Anterior cingulate cortex (tissue), 58 donors: ENCODE measurements around the gene UTS2R.
"Not testable (repeated sequence)": the region's sequence is repeated elsewhere in the genome, so short reads cannot be mapped to it uniquely, and the experiment has no call there.

Source experiments
- DNase-seq, 58 donors: peaks; one replicate each; lab custom pipeline; 2025; lab: John Stamatoyannopoulos, UW

UTS2R gene

GRCh38 chr17:82373072-82373452 is 1.5 kb downstream of the UTS2R start:
- not testable (repeated sequence) for DNase-seq

GRCh38 chr17:82373731-82374625 is 2.4 kb downstream of the UTS2R start:
- no peak for DNase-seq

- no peak for DNase-seq
Measured at GRCh38 chr17:82374626-82375331, 3.2 kb downstream of the UTS2R start.

- DNase-seq = no peak
Measured at GRCh38 chr17:82375359-82376041, 3.9 kb downstream of the UTS2R start.

- DNase-seq = no peak
Measured at GRCh38 chr17:82376042-82376730, 4.6 kb downstream of the UTS2R start.

GRCh38 chr17:82377294-82377693 is 5.7 kb downstream of the UTS2R start:
- DNase-seq = not testable (repeated sequence)

- no peak for DNase-seq
Measured at GRCh38 chr17:82377924-82378740, 6.6 kb downstream of the UTS2R start.

- no peak for DNase-seq
Measured at GRCh38 chr17:82378741-82379021, 7.1 kb downstream of the UTS2R start.

GRCh38 chr17:82380860-82381702 is 9.5 kb downstream of the UTS2R start:
- peak in 1 of 58 donors; percentile 16 for DNase-seq

- not testable (repeated sequence) for DNase-seq
Measured at GRCh38 chr17:82381703-82382009, 10.1 kb downstream of the UTS2R start.

GRCh38 chr17:82382220-82382932 is 10.8 kb downstream of the UTS2R start:
- not testable (repeated sequence) for DNase-seq

- DNase-seq = no peak
Measured at GRCh38 chr17:82382933-82383255, 11.3 kb downstream of the UTS2R start.

- DNase-seq = no peak
Measured at GRCh38 chr17:82383411-82383810, 11.8 kb downstream of the UTS2R start.

GRCh38 chr17:82384051-82384729 is 12.6 kb downstream of the UTS2R start:
- no peak for DNase-seq

- DNase-seq = peak in 4 of 58 donors; percentile 11 to 17 (median 12)
Measured at GRCh38 chr17:82384730-82385481, 13.3 kb downstream of the UTS2R start.

- no peak for DNase-seq
Measured at GRCh38 chr17:82385559-82386254, 14.1 kb downstream of the UTS2R start.
